Sigmoid colon (tissue), 7 donors: ENCODE measurements around the gene ABHD16A. TPM values are rescaled to one million over a fixed set of nuclear protein-coding genes. Genes with fewer than 3 reads are reported as not detected.

Experiments
- DNase-seq: peaks from one replicate; pipeline ENCODE4 v3.0.0-alpha.2; 2019
- H3K27ac ChIP-seq, 4 donors: fragments of 200-600 bp; sonication (generic); one replicate each; pipeline ENCODE4 v1.5.1; 2016 to 2019; ENCODE audit warnings: mild to moderate bottlenecking in 1 of 4
- H3K27me3 ChIP-seq, 3 donors: fragments of 200-600 bp; sonication (generic); one replicate each; pipeline ENCODE4 v1.5.1; 2019; ENCODE audit warnings: mild to moderate bottlenecking in 1 of 3
- H3K36me3 ChIP-seq, 4 donors: fragments of 200-600 bp; sonication (generic); one replicate each; pipeline ENCODE4 v1.5.1; 2016 to 2019
- H3K4me1 ChIP-seq, 4 donors: fragments of 200-600 bp; sonication (generic); one replicate each; pipeline ENCODE4 v1.5.1; 2017 to 2019
- H3K4me3 ChIP-seq, 4 donors: fragments of 200-600 bp; sonication (generic); one replicate each; pipeline ENCODE4 v1.5.1; 2017 to 2019; ENCODE audit warnings: mild to moderate bottlenecking in 2 of 4, moderate library complexity in 1 of 4
- H3K9me3 ChIP-seq, 4 donors: fragments of 200-600 bp in 3 of 4; sonication (generic) in 3 of 4; one replicate each; pipeline versions ENCODE4 v1.5.1 to v1.6.1; 2013 to 2019
- CTCF ChIP-seq, 4 experiments: fragments of 450-650 bp in 3 of 4; fragments of 200-600 bp in 1 of 4; IDR thresholded peaks; one replicate each; pipeline ENCODE4 v1.5.1; 2016 to 2019; ENCODE audit warnings: antibody characterized with exemption in 4 of 4, mild to moderate bottlenecking in 3 of 4, moderate library complexity in 2 of 4
- EP300 ChIP-seq, 4 donors: sonication (generic); formaldehyde crosslinking; IDR thresholded peaks; one replicate each; pipeline ENCODE4 v1.6.1; 2017; ENCODE audit warnings: antibody characterized with exemption in 4 of 4
- POLR2A ChIP-seq, 2 donors: fragments of 450-650 bp; IDR thresholded peaks; one replicate each; pipeline ENCODE4 v1.6.1; 2016; ENCODE audit warnings: antibody characterized with exemption in 2 of 2, mild to moderate bottlenecking in 2 of 2, moderate library complexity in 2 of 2
- POLR2AphosphoS5 ChIP-seq, 4 donors: sonication (generic); formaldehyde crosslinking; IDR thresholded peaks; one replicate each; pipeline ENCODE4 v1.6.1; 2017; ENCODE audit warnings: antibody characterized with exemption in 4 of 4
- WGBS, 2 donors: extraction: QIAGEN DNeasy Blood & Tissue Kit; methylation state at CpG; one replicate each; pipeline ENCODE4 v1.1.7; 2013; 5-methylcytosine and 5-hydroxymethylcytosine counted together
- intact Hi-C: fragments of 100-400 bp; cut with DNase I; formaldehyde crosslinking; loops from one replicate; pipeline ENCODE4 v1.15.1; 2023
- polyA plus RNA-seq, 3 donors: library from polyadenylated mRNA; stranded (reverse); fragments of 200-250 nt; gene quantifications; one replicate each; pipeline ENCODE4 v1.2.3, GENCODE V29; 2013
- total RNA-seq, 4 donors: library from RNA; depleted of rRNA; stranded (reverse); fragments of >200 nt; gene quantifications; one replicate each; pipeline ENCODE4 v1.1.0, GENCODE V29; 2016
- donor health status: healthy with polysubstance abuse.
- donor health status: Bipolar disorder and iron deficiency.
- donor health status: healthy.

The ABHD16A gene
- total and polyA plus RNA-seq, 7 donors = 16.9 to 63.4 (median 40.3) TPM

GRCh38 chr6:31643818-31644454, 59.2 kb downstream of the ABHD16A start:
- no peak overlapping the region for H3K4me3 ChIP-seq
- H3K36me3 ChIP-seq = peaks cover 77 to 98% (median 87%) of the 10 kb centered on the region in 4 donors
- no peak overlapping the region for H3K27ac ChIP-seq
- TF ChIP-seq POLR2AphosphoS5 (IDR thresholded peaks at IDR 0.05) (no peak), CTCF (IDR thresholded peaks at IDR 0.05) (no peak), EP300 (IDR thresholded peaks at IDR 0.05) (no peak), POLR2A (IDR thresholded peaks at IDR 0.05) (no peak)
- DNase-seq = no peak
- H3K4me1 ChIP-seq = no peaks in the 10 kb centered on the region
- H3K9me3 ChIP-seq = no peaks in the 10 kb centered on the region
- intact Hi-C loops = no loop called here
- WGBS, 2 donors = 91 to 92% methylated on average over 17 of the region's 17 CpGs
- no peaks in the 10 kb centered on the region for H3K27me3 ChIP-seq

- intact Hi-C loops = no loop called here
- Histone ChIP-seq H3K27ac (no peak overlapping the region), H3K36me3 (peaks cover 69 to 96% (median 83%) of the 10 kb centered on the region in 4 donors), H3K4me3 (no peak overlapping the region), H3K4me1 (no peaks in the 10 kb centered on the region), H3K27me3 (no peaks in the 10 kb centered on the region), H3K9me3 (no peaks in the 10 kb centered on the region)
- TF ChIP-seq POLR2A (IDR thresholded peaks at IDR 0.05) (no peak), CTCF (IDR thresholded peaks at IDR 0.05) (no peak), POLR2AphosphoS5 (IDR thresholded peaks at IDR 0.05) (no peak), EP300 (IDR thresholded peaks at IDR 0.05) (no peak)
- no peak for DNase-seq
- 89 to 93% methylated on average over 6 of the region's 6 CpGs for WGBS, 2 donors
Observed at GRCh38 chr6:31642798-31643570, 60.1 kb downstream of the ABHD16A start.

- Histone ChIP-seq H3K4me1 (no peaks in the 10 kb centered on the region), H3K36me3 (peaks cover 68 to 96% (median 84%) of the 10 kb centered on the region in 4 donors), H3K27me3 (no peaks in the 10 kb centered on the region), H3K27ac (no peak overlapping the region), H3K9me3 (no peaks in the 10 kb centered on the region), H3K4me3 (no peak overlapping the region)
- TF ChIP-seq POLR2A (IDR thresholded peaks at IDR 0.05) (no peak), CTCF (IDR thresholded peaks at IDR 0.05) (no peak), POLR2AphosphoS5 (IDR thresholded peaks at IDR 0.05) (no peak), EP300 (IDR thresholded peaks at IDR 0.05) (no peak)
- DNase-seq = no peak
- 87 to 89% methylated on average over 4 of the region's 4 CpGs for WGBS, 2 donors
- intact Hi-C loops = no loop called here
Observed at GRCh38 chr6:31641370-31641769, 61.8 kb downstream of the ABHD16A start.

- intact Hi-C loops = no loop called here
- no peaks in the 10 kb centered on the region for H3K27me3 ChIP-seq
- 94 to 95% methylated on average over 6 of the region's 6 CpGs for WGBS, 2 donors
- no peak overlapping the region for H3K27ac ChIP-seq
- TF ChIP-seq EP300 (IDR thresholded peaks at IDR 0.05) (no peak), POLR2A (IDR thresholded peaks at IDR 0.05) (no peak), POLR2AphosphoS5 (IDR thresholded peaks at IDR 0.05) (no peak), CTCF (IDR thresholded peaks at IDR 0.05) (no peak)
- no peak for DNase-seq
- no peaks in the 10 kb centered on the region for H3K4me1 ChIP-seq
- peaks cover 68 to 96% (median 89%) of the 10 kb centered on the region in 4 donors for H3K36me3 ChIP-seq
- no peaks in the 10 kb centered on the region for H3K9me3 ChIP-seq
- no peak overlapping the region for H3K4me3 ChIP-seq
Observed at GRCh38 chr6:31640612-31641011, 62.5 kb downstream of the ABHD16A start.
